Fibroblast of the aortic adventitia (primary cell): ENCODE results near the gene CORO2B. TPM values are rescaled to one million over a fixed set of nuclear protein-coding genes. Genes with fewer than 3 reads are reported as not detected.

ENCODE experiments used
- DNase-seq: peaks from one replicate; pipeline ENCODE4 v3.0.0-alpha.2; 2010; ENCODE audit warnings: low read depth
- H3K4me3 ChIP-seq: 2 replicates; pipeline ENCODE4 v1.5.1; 2011; ENCODE audit warnings: low read depth, mild to moderate bottlenecking, control low read depth, low read length, moderate library complexity
- total RNA-seq: library from RNA; depleted of rRNA; stranded (reverse); fragments of >200 nt; gene quantifications from 2 replicates; pipeline ENCODE4 v1.2.3, GENCODE V29; 2012; ENCODE audit warnings: low replicate concordance
- TF ChIP-seq, protein P1 (sequence below): IDR thresholded peaks from 2 replicates; pipeline ENCODE4 v1.5.1; 2011; ENCODE audit warnings: mild to moderate bottlenecking, low read length, control low read depth, inconsistent platforms; ENCODE audit not compliant: insufficient read depth

Gene CORO2B
- total RNA-seq, 1 donor = 23.3 TPM

DNA sequence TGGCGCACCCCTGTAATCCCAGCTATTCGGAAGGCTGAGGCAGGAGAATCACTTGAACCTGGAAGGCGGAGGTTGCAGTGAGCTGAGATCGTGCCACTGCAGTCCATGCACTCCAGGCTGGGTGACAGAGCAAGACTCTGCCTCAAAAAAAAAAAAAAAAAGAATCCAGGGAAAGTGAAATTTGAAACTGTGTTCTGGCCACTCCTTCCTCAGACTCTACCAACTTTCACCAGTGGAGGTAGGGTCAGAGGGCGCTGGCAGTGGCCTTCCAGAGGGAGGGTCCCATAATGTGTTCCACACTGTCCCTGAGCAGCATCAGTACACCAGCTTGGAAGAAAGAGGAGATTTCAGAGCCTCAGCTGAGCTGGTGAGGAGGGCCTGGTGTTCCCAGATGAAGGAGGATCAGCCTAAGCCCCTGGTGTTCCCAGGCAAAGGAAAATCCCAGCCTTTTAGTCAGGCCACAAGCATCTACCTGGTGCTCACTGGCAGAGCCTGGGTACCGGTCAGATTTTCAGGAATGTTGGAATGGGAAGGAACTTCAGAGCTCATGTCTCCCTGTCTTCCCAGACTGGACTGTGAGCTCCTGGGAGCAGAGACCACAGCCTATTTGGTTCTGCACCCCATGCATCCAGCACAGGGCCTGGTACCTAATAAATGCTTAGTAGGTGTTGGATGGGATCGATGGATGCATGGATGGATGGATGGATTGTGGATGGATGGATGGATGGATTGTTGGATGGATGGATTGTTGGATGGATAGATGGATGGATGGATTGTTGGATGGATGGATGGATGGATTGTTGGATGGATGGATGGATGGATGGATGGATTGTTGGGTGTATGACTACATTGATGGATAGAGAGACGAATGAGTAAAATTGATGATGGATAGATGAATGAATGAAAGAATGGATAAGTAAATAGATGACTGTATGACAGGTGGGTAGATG, 117.9 kb downstream of the CORO2B start:
- no peak for DNase-seq
- H3K4me3 ChIP-seq = no peak overlapping the region
- TF ChIP-seq, protein P1, sequence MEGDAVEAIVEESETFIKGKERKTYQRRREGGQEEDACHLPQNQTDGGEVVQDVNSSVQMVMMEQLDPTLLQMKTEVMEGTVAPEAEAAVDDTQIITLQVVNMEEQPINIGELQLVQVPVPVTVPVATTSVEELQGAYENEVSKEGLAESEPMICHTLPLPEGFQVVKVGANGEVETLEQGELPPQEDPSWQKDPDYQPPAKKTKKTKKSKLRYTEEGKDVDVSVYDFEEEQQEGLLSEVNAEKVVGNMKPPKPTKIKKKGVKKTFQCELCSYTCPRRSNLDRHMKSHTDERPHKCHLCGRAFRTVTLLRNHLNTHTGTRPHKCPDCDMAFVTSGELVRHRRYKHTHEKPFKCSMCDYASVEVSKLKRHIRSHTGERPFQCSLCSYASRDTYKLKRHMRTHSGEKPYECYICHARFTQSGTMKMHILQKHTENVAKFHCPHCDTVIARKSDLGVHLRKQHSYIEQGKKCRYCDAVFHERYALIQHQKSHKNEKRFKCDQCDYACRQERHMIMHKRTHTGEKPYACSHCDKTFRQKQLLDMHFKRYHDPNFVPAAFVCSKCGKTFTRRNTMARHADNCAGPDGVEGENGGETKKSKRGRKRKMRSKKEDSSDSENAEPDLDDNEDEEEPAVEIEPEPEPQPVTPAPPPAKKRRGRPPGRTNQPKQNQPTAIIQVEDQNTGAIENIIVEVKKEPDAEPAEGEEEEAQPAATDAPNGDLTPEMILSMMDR = no peak

DNA sequence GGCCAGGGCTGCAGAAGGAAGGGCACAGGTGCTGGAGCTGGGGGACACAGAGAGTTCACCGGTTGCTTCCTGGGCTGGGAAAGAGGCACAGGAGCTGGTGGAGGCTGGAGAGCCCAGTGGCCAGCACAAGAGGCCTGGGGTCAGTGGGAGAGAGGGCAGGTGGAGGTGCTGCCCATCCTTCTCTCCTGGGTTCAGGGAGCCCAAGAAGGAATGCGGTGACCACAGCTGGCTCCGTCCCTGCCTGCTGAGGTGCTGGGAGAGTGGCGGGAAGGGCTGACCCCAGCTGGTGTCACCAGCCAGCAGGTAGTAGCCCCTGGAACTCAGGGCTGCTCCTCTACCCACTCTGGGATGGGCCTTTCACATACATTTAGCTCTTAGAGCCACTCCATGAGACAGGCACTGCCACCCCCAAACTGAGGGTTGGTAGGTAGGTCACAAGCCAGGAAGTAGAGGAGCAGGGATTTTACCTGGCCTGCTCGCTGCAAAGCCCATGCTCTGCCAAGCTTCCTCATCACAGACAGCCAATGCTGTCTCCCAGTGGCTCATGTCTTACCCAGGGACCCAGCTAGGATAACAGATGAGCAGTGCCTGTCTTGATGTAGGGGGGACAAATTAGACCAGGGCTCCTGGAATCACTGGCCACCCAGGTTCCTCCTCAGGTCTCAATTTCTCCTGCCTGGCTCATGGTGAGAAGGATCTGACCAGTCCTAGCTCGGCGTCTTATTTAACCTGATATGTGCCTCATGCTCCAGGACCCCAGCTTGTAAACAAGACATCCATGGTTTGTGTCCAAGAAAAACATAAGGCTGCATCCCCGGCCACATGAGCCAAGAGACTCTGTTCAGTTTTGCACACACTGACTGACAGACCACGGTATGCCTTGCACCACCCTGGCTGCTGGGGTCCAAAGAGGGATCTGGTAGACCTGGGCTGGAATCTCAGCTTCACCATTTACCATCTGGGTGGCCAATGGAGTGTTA, 119.2 kb downstream of the CORO2B start:
- DNase-seq = no peak
- no peak overlapping the region for H3K4me3 ChIP-seq
- TF ChIP-seq, protein P1 = no peak

DNA sequence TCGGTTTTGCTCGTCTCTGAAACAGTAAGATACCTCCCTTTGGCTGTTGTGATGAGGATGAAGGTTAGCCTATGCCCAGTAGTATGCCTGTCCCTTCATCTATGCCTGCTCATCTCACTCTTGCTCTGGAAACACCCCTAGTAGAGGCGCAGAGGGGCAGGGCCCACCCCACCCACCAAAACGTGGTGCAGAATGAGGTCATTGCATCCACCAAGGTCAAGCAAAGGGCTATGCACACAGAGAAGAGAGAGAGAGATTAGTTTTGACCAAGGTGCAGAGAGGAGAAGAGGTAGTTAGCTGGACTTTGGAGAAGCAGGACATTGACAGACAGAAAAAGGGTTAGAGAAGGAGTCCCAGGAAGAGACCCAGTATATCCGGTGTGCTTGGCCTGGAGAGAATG, 119.9 kb downstream of the CORO2B start:
- DNase-seq = no peak
- TF ChIP-seq, protein P1 = no peak
- no peak overlapping the region for H3K4me3 ChIP-seq

DNA sequence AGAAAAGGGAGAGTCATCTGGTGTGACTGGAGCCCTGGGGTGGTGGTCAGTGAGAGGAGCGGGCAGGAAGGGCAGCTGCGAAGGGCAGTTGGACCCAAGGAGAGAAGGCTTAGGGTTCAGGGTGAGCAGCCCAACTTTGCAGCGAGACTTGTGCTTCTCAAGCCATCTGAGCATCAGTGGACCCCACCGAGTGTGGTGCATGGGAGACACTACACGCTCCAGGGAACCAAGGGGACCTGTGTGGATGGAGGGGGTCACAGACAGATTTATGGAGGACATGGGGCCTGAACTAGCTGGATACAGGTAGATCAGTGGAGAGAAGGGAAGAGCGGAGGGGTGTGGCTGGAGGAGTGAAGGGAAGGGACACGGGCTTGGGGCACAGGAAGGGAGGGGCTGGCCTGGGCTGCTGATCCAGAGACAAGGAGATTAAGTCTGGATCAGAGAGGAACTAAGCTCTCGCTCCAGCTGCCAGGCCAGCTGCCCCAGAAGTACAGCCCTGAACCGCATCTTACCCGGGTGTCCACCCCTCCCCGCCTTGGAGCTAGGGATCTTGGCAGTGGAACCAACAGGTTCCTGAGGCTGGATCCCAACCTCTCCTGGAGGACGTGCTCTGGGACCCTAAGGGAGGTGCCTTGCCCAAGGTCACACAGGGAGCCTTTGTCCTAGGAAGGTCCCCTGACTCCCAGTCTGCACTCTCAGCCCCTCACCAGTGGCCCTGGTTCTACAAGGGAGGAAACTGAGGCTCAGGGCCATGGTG, 120.5 kb downstream of the CORO2B start:
- no peak for DNase-seq
- no peak overlapping the region for H3K4me3 ChIP-seq
- TF ChIP-seq, protein P1 = no peak

DNA sequence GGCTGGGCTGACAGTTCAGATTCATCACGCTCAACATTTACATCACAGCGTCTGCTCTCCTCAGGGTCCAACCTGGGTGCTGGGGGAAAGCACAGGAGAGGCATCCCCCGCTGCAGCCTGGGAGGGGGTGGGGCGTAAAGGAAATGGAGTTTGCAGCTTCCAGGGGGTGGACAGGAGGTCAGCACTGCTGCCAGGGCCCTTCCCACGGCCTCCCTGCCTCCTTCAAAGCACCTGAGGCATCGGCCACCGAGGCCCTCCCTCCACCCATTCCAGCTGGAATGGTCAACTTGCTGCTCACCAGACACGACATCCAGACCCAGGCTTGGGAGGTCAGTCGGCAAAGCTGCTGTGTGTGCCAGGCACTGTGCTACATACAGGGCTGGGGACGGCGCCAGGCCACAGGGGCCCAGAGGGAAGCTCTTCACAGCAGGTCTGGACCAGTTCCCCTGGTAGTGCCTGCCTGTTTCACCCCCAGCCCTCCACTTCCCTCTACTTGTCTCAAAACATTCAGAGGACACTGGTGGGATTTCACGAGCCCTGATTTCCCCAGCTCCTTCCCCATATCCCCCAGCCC, 121.2 kb downstream of the CORO2B start:
- no peak for DNase-seq
- H3K4me3 ChIP-seq = no peak overlapping the region
- TF ChIP-seq, protein P1 = no peak
